Astrocyte of the cerebellum (primary cell): ENCODE data around the gene OXSR1.

Experiments used
- DNase-seq: peaks from one replicate; pipeline ENCODE4 v3.0.0-alpha.2; 2011; ENCODE audit warnings: low read depth
- H3K4me3 ChIP-seq: 2 replicates; pipeline ENCODE4 v1.5.1; 2011; ENCODE audit warnings: mild to moderate bottlenecking, low read depth, low read length, moderate library complexity
- CTCF ChIP-seq: IDR thresholded peaks from 2 replicates; pipeline ENCODE4 v1.5.1; 2012; ENCODE audit warnings: low read length, low read depth, moderate library complexity, mild to moderate bottlenecking; ENCODE audit errors: missing control alignments
- in situ Hi-C: cut with HindIII; loops from 2 replicates; pipeline ENCODE4 v1.10.0; 2017; ENCODE audit warnings: low sequenced_read_pairs

Gene OXSR1

GRCh38 chr3:38266810-38267209 lies 101.5 kb downstream of the OXSR1 start:
- H3K4me3 ChIP-seq, result no peak overlapping the region
- no peak for DNase-seq
- in situ Hi-C loops, result no loop called here
- TF ChIP-seq CTCF, result no peak

GRCh38 chr3:38267662-38268061 lies 102.3 kb downstream of the OXSR1 start:
- no peak for DNase-seq
- no peak for TF ChIP-seq CTCF
- no peak overlapping the region for H3K4me3 ChIP-seq
- in situ Hi-C loops, result no loop called here

DNA sequence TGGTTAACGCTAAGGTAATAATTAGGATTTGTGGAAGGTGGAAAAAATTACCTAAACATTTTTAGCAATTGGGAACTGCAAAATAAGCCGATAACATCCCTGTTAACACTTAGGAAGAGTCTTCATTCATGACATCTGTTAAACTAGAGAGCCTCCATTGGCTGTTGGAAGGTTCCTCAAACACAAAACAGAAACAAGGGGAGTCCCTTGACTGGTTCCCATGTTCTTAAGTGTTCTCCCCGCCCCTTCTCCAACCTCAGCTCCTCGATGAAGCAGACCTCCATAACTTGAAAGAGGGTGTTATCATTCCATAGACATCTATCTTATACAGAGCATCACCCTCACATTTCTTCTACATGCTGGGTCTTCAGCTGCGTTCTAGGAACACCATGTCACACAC lies 102.8 kb downstream of the OXSR1 start:
- no peak for TF ChIP-seq CTCF
- DNase-seq, result no peak
- in situ Hi-C loops, result no loop called here
- H3K4me3 ChIP-seq, result no peak overlapping the region

GRCh38 chr3:38268522-38268921 lies 103.2 kb downstream of the OXSR1 start:
- no peak for DNase-seq
- in situ Hi-C loops, result no loop called here
- H3K4me3 ChIP-seq, result no peak overlapping the region
- TF ChIP-seq CTCF, result no peak

DNA sequence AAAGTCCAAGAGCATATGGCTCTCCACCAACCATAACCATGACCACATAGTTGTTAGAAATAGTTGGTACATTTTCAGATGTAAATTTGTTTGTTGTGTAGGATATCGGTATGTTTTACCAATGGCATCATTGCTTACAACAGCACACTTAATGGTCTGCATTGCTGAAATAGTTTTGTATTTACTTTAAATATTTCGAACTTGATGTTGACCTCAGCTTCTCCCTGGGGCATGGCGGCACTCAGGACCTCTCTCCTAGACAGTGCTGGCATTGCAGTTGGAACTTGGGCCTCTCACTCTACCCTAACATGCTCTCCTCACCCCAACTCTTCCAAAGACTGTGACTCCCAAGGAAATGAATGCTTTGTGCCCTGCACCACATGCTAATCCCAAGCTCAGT lies 105.3 kb downstream of the OXSR1 start:
- in situ Hi-C loops, result no loop called here
- no peak overlapping the region for H3K4me3 ChIP-seq
- no peak for DNase-seq
- TF ChIP-seq CTCF, result no peak

GRCh38 chr3:38271553-38271952 lies 106.2 kb downstream of the OXSR1 start:
- in situ Hi-C loops, result no loop called here
- no peak for TF ChIP-seq CTCF
- H3K4me3 ChIP-seq, result no peak overlapping the region
- no peak for DNase-seq
